Activated B cell treated with CpG ODN at 0.5 μM for 24 hours (primary cell): ENCODE measurements around the gene GMNN. TPM values are rescaled to one million over a fixed set of nuclear protein-coding genes. Genes with fewer than 3 reads are reported as not detected.
"Not testable (repeated sequence)": the region's sequence is repeated elsewhere in the genome, so short reads cannot be mapped to it uniquely, and the experiment has no call there.

Experiments
- ATAC-seq: fragments of 200-7000 bp; cut with Tn5 transposase; one replicate; pipeline ENCODE4 v1.10.0; 2021; ENCODE audit warnings: low read depth, mild to moderate bottlenecking, moderate library complexity
- CTCF ChIA-PET: fragments of 350-600 bp; sonication (Branson Sonifier 250); formaldehyde crosslinking; loops from one replicate; lab custom pipeline; 2021; ENCODE audit warnings: antibody characterized with exemption; lab: Charles Lee
- POLR2A ChIA-PET: fragments of 350-600 bp; sonication (Branson Sonifier 250); formaldehyde crosslinking; loops from one replicate; lab custom pipeline; 2021; ENCODE audit warnings: antibody characterized with exemption; lab: Charles Lee
- DNase-seq: peaks from one replicate; pipeline ENCODE4 v3.0.0; 2022
- H3K27ac Mint-ChIP-seq: one replicate; pipeline ENCODE4 v1.8.0; 2020; ENCODE audit warnings: mixed read lengths
- H3K27me3 Mint-ChIP-seq: one replicate; pipeline ENCODE4 v1.8.0; 2021; ENCODE audit warnings: mixed read lengths
- H3K36me3 Mint-ChIP-seq: one replicate; pipeline ENCODE4 v1.8.0; 2021; ENCODE audit warnings: low read depth, mixed read lengths
- H3K4me1 Mint-ChIP-seq: one replicate; pipeline ENCODE4 v1.8.0; 2021; ENCODE audit warnings: mixed read lengths
- H3K4me3 Mint-ChIP-seq: one replicate; pipeline ENCODE4 v1.8.0; 2020; ENCODE audit warnings: mild to moderate bottlenecking, mixed read lengths
- H3K9me3 Mint-ChIP-seq: one replicate; pipeline ENCODE4 v1.8.0; 2020; ENCODE audit warnings: mixed read lengths
- intact Hi-C: fragments of 100-400 bp; cut with micrococcal nuclease; formaldehyde crosslinking; loops from one replicate; pipeline ENCODE4 v1.15.1; 2024
- total RNA-seq: library from RNA; stranded (reverse); gene quantifications from 2 replicates; pipeline ENCODE4 v1.2.3, GENCODE V29; 2022
- TF ChIP-seq, protein P1 (sequence below): fragments of 200-600 bp; IDR thresholded peaks from one replicate; pipeline ENCODE4 v1.8.0; 2022; ENCODE audit warnings: antibody characterized with exemption, mild to moderate bottlenecking

The GMNN gene
- 12.9 and 14.5 TPM in 2 replicates for total RNA-seq

- ATAC-seq (peak; percentile 90), DNase-seq (peak; percentile 99)
- peaks cover 22% of the 10 kb centered on the region for H3K4me1 Mint-ChIP-seq
- H3K4me3 Mint-ChIP-seq = peak within 1 kb of the TSS; percentile 97
- ChIA-PET CTCF (interaction anchor here (2.4 kb wide), 1 partner anchor 194 kb away, joined by 7 read pairs; no protein-coding TSS in a partner anchor), POLR2A (interaction anchor here (0.7 to 2.9 kb wide), 5 partner anchors 47 to 129 kb away, joined by 3 to 20 read pairs (median 3); partner anchors contain the start of genes C6orf62 and KIAA0319)
- H3K36me3 Mint-ChIP-seq = peaks cover 7% of the 10 kb centered on the region
- H3K27me3 Mint-ChIP-seq = no peaks in the 10 kb centered on the region
- intact Hi-C loops = loop anchor here (1.0 to 10.0 kb wide), 5 partner anchors 30 to 280 kb away; partner anchors contain the start of genes ALDH5A1, KIAA0319 and TDP2
- no peaks in the 10 kb centered on the region for H3K9me3 Mint-ChIP-seq
- peak within 1 kb of the TSS; percentile 92 for H3K27ac Mint-ChIP-seq
- TF ChIP-seq, protein P1, sequence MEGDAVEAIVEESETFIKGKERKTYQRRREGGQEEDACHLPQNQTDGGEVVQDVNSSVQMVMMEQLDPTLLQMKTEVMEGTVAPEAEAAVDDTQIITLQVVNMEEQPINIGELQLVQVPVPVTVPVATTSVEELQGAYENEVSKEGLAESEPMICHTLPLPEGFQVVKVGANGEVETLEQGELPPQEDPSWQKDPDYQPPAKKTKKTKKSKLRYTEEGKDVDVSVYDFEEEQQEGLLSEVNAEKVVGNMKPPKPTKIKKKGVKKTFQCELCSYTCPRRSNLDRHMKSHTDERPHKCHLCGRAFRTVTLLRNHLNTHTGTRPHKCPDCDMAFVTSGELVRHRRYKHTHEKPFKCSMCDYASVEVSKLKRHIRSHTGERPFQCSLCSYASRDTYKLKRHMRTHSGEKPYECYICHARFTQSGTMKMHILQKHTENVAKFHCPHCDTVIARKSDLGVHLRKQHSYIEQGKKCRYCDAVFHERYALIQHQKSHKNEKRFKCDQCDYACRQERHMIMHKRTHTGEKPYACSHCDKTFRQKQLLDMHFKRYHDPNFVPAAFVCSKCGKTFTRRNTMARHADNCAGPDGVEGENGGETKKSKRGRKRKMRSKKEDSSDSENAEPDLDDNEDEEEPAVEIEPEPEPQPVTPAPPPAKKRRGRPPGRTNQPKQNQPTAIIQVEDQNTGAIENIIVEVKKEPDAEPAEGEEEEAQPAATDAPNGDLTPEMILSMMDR = no peak
Measured at GRCh38 chr6:24774696-24775519, at the start of gene GMNN. Gene GMNN (plus strand): TSS chr6:24774937. CDS start chr6:24777247, 2,310 bp downstream.

- CTCF ChIA-PET, H3K27ac Mint-ChIP-seq, H3K4me1 Mint-ChIP-seq, H3K36me3 Mint-ChIP-seq, ATAC-seq, H3K4me3 Mint-ChIP-seq, H3K27me3 Mint-ChIP-seq, intact Hi-C loops, POLR2A ChIA-PET, DNase-seq: not testable (repeated sequence)
- peaks cover 17% of the 10 kb centered on the region for H3K9me3 Mint-ChIP-seq
Measured at GRCh38 chr6:24730653-24731052, 44.1 kb upstream of the GMNN start.

DNA sequence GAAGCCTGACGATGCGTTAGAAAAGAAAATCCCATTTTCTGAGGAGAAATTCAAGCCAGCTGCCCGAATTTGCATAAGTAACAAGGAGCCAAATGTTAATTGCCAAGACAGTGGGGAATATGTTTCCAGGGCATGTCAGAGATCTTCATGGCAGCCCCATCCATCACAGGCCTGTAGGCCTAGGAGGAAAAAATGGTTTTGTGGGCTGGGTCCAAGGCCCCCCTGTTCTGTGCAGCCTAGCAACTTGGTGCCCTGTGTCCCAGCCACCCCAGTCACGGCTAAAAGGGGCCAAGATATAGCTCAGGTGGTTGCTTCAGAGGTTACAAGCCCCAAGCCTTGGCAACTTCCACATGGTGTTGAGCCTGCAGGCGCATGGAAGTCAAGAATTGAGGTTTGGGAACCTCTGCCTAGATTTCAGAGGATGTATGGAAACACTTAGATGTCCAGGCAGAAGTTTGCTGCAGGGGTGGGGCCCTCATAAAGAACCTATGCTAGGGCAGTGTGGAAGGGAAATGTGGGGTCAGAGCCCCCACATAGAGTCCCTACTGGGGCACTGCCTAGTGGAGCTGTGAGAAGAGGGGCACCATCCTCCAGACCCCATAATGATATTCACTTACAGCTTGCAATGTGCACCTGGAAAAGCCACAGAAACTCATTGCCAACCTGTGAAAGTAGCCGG, 43.1 kb upstream of the GMNN start:
- H3K27me3 Mint-ChIP-seq, H3K27ac Mint-ChIP-seq, H3K4me1 Mint-ChIP-seq, H3K4me3 Mint-ChIP-seq, POLR2A ChIA-PET, DNase-seq, H3K36me3 Mint-ChIP-seq, intact Hi-C loops, CTCF ChIA-PET, ATAC-seq: not testable (repeated sequence)
- peaks cover 17% of the 10 kb centered on the region for H3K9me3 Mint-ChIP-seq

- POLR2A ChIA-PET = interaction anchor here (0.6 to 1.1 kb wide), 2 partner anchors 13 to 27 kb away, joined by 3 to 4 read pairs; no protein-coding TSS in a partner anchor
Measured at GRCh38 chr6:24734166-24734565, 40.6 kb upstream of the GMNN start.

GRCh38 chr6:24734710-24735109, 40.0 kb upstream of the GMNN start:
- intact Hi-C loops, CTCF ChIA-PET, H3K27me3 Mint-ChIP-seq, H3K4me1 Mint-ChIP-seq, H3K27ac Mint-ChIP-seq, DNase-seq, H3K36me3 Mint-ChIP-seq, ATAC-seq, H3K4me3 Mint-ChIP-seq: not testable (repeated sequence)
- POLR2A ChIA-PET = interaction anchor here (0.6 kb wide), 1 partner anchor 27 kb away, joined by 4 read pairs; no protein-coding TSS in a partner anchor
- H3K9me3 Mint-ChIP-seq = peaks cover 17% of the 10 kb centered on the region

More at GRCh38 chr6:24734166-24734565, 40.6 kb upstream of the GMNN start:
- TF ChIP-seq, protein P1 = no peak
- intact Hi-C loops = no loop called here
- H3K4me1 Mint-ChIP-seq = no peaks in the 10 kb centered on the region
- no peaks in the 10 kb centered on the region for H3K36me3 Mint-ChIP-seq
- no peak overlapping the region for H3K27ac Mint-ChIP-seq
- ATAC-seq (no peak), DNase-seq (no peak)
- CTCF ChIA-PET = no interaction called here
- H3K9me3 Mint-ChIP-seq = peaks cover 17% of the 10 kb centered on the region
- no peak overlapping the region for H3K4me3 Mint-ChIP-seq
- no peaks in the 10 kb centered on the region for H3K27me3 Mint-ChIP-seq

DNA sequence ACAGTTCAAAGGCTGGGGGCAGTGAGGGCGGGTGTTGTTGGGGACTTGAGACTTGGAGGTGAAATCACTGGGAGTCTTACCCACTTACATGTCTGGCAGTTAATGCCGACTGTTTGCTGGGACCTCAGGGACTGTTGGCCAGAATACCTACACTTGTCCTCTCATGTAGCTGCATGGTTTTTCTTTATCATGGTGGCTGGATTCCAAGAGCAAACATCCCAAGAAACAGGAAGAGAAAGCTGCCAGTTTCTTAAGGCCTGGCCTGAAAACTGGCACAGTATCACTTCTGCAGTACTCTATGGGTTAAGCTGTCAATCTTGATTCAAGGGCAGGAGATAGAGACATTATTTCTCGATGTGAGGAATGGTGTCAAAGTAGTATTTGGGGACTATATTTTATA, 36.0 kb upstream of the GMNN start:
- no peaks in the 10 kb centered on the region for H3K9me3 Mint-ChIP-seq

More for the DNA sequence above, 36.0 kb upstream of the GMNN start:
- H3K4me1 Mint-ChIP-seq = peaks cover 15% of the 10 kb centered on the region
- intact Hi-C loops = no loop called here
- DNase-seq = no peak
- TF ChIP-seq, protein P1 = no peak
- H3K4me3 Mint-ChIP-seq = no peak overlapping the region
- H3K27me3 Mint-ChIP-seq = no peaks in the 10 kb centered on the region
- H3K27ac Mint-ChIP-seq = no peak overlapping the region
- POLR2A ChIA-PET = interaction anchor here (1.5 to 2.0 kb wide), 2 partner anchors 17 to 19 kb away, joined by 6 to 10 read pairs; no protein-coding TSS in a partner anchor
- ATAC-seq = no peak
- H3K36me3 Mint-ChIP-seq = no peaks in the 10 kb centered on the region
- CTCF ChIA-PET = interaction anchor here (1.3 kb wide), 1 partner anchor 157 kb away, joined by 3 read pairs; no protein-coding TSS in a partner anchor
